ENCODE data around the gene CDC42BPA.

DNA sequence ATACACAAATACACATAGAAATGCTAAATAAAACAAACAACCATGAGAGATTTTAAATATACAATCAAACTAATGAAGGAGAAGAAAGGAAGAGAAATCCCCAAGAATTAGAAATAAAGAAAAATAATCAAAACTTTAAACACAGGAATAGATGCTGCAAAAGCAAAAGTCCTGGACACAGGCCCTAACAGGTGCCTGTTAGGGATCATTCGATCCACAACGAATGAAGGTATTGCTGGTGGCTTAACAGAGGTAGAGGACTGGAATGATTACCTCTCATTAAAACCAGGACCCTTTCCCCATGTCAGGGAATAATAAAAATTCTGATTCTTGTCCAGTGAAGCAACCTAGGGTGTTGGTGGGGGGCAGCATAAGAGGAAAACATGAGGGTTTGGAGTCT is 56.8 kb downstream of the CDC42BPA start:
- TF ChIP-seq, protein P1, sequence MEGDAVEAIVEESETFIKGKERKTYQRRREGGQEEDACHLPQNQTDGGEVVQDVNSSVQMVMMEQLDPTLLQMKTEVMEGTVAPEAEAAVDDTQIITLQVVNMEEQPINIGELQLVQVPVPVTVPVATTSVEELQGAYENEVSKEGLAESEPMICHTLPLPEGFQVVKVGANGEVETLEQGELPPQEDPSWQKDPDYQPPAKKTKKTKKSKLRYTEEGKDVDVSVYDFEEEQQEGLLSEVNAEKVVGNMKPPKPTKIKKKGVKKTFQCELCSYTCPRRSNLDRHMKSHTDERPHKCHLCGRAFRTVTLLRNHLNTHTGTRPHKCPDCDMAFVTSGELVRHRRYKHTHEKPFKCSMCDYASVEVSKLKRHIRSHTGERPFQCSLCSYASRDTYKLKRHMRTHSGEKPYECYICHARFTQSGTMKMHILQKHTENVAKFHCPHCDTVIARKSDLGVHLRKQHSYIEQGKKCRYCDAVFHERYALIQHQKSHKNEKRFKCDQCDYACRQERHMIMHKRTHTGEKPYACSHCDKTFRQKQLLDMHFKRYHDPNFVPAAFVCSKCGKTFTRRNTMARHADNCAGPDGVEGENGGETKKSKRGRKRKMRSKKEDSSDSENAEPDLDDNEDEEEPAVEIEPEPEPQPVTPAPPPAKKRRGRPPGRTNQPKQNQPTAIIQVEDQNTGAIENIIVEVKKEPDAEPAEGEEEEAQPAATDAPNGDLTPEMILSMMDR (IDR thresholded peaks at IDR 0.05), result no peak
- no peak for TF ChIP-seq POLR2A (IDR thresholded peaks at IDR 0.05)
